SK-N-MC (cell line): Measurements from ENCODE around the gene TBX3.
A peak's percentile ranks its signal among the peaks of the same experiment; 100 is the strongest.

Source experiments
- DNase-seq: peaks from one replicate; pipeline ENCODE4 v3.0.0-alpha.2; 2011; ENCODE audit warnings: low read depth, low spot score
- H3K27ac ChIP-seq: fragments of 200-600 bp; sonication (generic); 2 replicates; pipeline ENCODE4 v1.5.1; 2016; ENCODE audit warnings: mixed run types
- H3K36me3 ChIP-seq: fragments of 200-600 bp; sonication (generic); 2 replicates; pipeline ENCODE4 v1.6.1; 2017; ENCODE audit warnings: antibody characterized with exemption, low read length, mixed read lengths; ENCODE audit not compliant: insufficient read depth
- H3K4me3 ChIP-seq: fragments of 200-600 bp; sonication (generic); 2 replicates; pipeline ENCODE4 v1.5.1; 2016
- H3K9ac ChIP-seq: fragments of 200-600 bp; sonication (generic); 2 replicates; pipeline ENCODE4 v1.8.0; 2017; ENCODE audit warnings: mixed run types, mixed read lengths; ENCODE audit not compliant: insufficient read length
- H3K9me3 ChIP-seq: fragments of 200-600 bp; sonication (generic); 2 replicates; pipeline ENCODE4 v1.6.1; 2017; ENCODE audit warnings: low read depth, mild to moderate bottlenecking, antibody characterized with exemption, low read length, moderate library complexity, mixed read lengths
- EZH2 ChIP-seq: fragments of 200-600 bp; sonication (generic); IDR thresholded peaks from one replicate; pipeline ENCODE4 v1.6.1; 2017; ENCODE audit warnings: antibody characterized with exemption
- FOXP2 ChIP-seq: optimal IDR thresholded peaks from 2 replicates; pipeline ENCODE3; 2011; ENCODE audit warnings: mild to moderate bottlenecking, moderate library complexity; ENCODE audit not compliant: insufficient read depth; ENCODE audit errors: extremely low read length, control extremely low read depth
- POLR2AphosphoS5 ChIP-seq: IDR thresholded peaks from 2 replicates; pipeline ENCODE4 v1.6.1; 2012; ENCODE audit warnings: mild to moderate bottlenecking, low read depth, low read length, borderline replicate concordance

The TBX3 gene

GRCh38 chr12:114636723-114637480 lies 47.1 kb downstream of the TBX3 start:
- Histone ChIP-seq H3K9ac (no peak overlapping the region), H3K9me3 (no peaks in the 10 kb centered on the region), H3K36me3 (no peaks in the 10 kb centered on the region), H3K4me3 (no peak overlapping the region), H3K27ac (no peak overlapping the region)
- DNase-seq: no peak
- TF ChIP-seq EZH2 (no peak), POLR2AphosphoS5 (no peak)

- Histone ChIP-seq H3K9ac (no peak overlapping the region), H3K4me3 (no peak overlapping the region), H3K27ac (no peak overlapping the region), H3K36me3 (no peaks in the 10 kb centered on the region), H3K9me3 (no peaks in the 10 kb centered on the region)
- no peak for DNase-seq
- TF ChIP-seq FOXP2: no peak
- TF ChIP-seq POLR2AphosphoS5: no peak
- TF ChIP-seq EZH2: no peak
These were observed 52.7 kb downstream of the TBX3 start for GRCh38 chr12:114631242-114631641.

GRCh38 chr12:114628199-114628598 lies 55.8 kb downstream of the TBX3 start:
- H3K36me3 ChIP-seq: no peaks in the 10 kb centered on the region
- no peak overlapping the region for H3K9ac ChIP-seq
- no peak for DNase-seq
- H3K27ac ChIP-seq: no peak overlapping the region
- no peaks in the 10 kb centered on the region for H3K9me3 ChIP-seq
- H3K4me3 ChIP-seq: no peak overlapping the region
- TF ChIP-seq EZH2 (no peak), FOXP2 (no peak), POLR2AphosphoS5 (no peak)

- DNase-seq: no peak
- TF ChIP-seq EZH2: no peak
- no peak for TF ChIP-seq FOXP2
- TF ChIP-seq POLR2AphosphoS5: no peak
- Histone ChIP-seq H3K9me3 (no peaks in the 10 kb centered on the region), H3K27ac (no peak overlapping the region), H3K9ac (no peak overlapping the region), H3K36me3 (no peaks in the 10 kb centered on the region), H3K4me3 (no peak overlapping the region)
These were observed 56.6 kb downstream of the TBX3 start for GRCh38 chr12:114627393-114627792.

- Histone ChIP-seq H3K27ac (no peak overlapping the region), H3K36me3 (no peaks in the 10 kb centered on the region)
These were observed 58.6 kb downstream of the TBX3 start for GRCh38 chr12:114625294-114625851.

GRCh38 chr12:114623737-114624136 lies 60.2 kb downstream of the TBX3 start:
- H3K4me3 ChIP-seq: no peak overlapping the region
- no peaks in the 10 kb centered on the region for H3K9me3 ChIP-seq
- no peak for DNase-seq
- H3K9ac ChIP-seq: no peak overlapping the region
- no peak overlapping the region for H3K27ac ChIP-seq
- no peaks in the 10 kb centered on the region for H3K36me3 ChIP-seq
- no peak for TF ChIP-seq POLR2AphosphoS5
- TF ChIP-seq EZH2: no peak
- TF ChIP-seq FOXP2: no peak

More at GRCh38 chr12:114625294-114625851, 58.6 kb downstream of the TBX3 start:
- Histone ChIP-seq H3K9ac (no peak overlapping the region), H3K4me3 (no peak overlapping the region), H3K9me3 (no peaks in the 10 kb centered on the region)
- no peak for TF ChIP-seq EZH2
- no peak for TF ChIP-seq POLR2AphosphoS5
- no peak for TF ChIP-seq FOXP2
- peak; percentile 35 for DNase-seq
